ENCODE measurements around the gene HMCN2.
A peak's percentile ranks its signal among the peaks of the same experiment; 100 is the strongest.

DNA sequence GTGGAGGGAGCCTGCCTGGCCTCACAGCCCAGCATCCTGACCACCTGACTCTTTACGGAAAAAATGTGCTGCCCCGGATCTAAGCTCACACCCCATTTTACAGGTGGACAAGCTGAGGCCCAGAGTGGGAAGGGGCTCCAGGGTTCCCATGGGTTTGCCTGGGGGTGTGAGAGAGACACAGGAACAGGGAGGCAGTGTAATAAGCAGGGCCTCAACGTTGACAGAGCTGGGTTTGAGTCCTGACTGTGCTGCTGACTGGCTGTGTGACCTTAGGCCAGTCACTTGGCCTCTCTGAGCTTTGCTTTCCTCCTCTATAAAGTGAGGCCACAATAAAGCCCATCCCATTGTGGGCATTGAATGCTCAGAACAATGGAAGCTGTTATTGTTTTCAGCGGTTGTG lies 73.7 kb downstream of the HMCN2 start:
- TF ChIP-seq ESRRA (IDR thresholded peaks at IDR 0.05; ENCODE audit: borderline replicate concordance, low read length) (no peak), CTCF (IDR thresholded peaks at IDR 0.05) (no peak), POLR2A (IDR thresholded peaks at IDR 0.05; ENCODE audit: low read length) (no peak), BHLHE40 (IDR thresholded peaks at IDR 0.05; ENCODE audit: low read depth, low read length) (no peak), EP300 (IDR thresholded peaks at IDR 0.05) (no peak), JUN (IDR thresholded peaks at IDR 0.05) (no peak), KDM1A (IDR thresholded peaks at IDR 0.05; ENCODE audit: low read depth) (no peak), ZFP36 (IDR thresholded peaks at IDR 0.05; ENCODE audit: borderline replicate concordance, partially characterized antibody) (peak; percentile 72), MAX (IDR thresholded peaks at IDR 0.05) (no peak), CEBPB (IDR thresholded peaks at IDR 0.05) (no peak), NPAS2 (CRISPR knock-in tag; IDR thresholded peaks at IDR 0.05; ENCODE audit: borderline replicate concordance) (no peak), E2F6 (IDR thresholded peaks at IDR 0.05; ENCODE audit: borderline replicate concordance, low read depth) (no peak)
- TF ChIP-seq, protein P1, sequence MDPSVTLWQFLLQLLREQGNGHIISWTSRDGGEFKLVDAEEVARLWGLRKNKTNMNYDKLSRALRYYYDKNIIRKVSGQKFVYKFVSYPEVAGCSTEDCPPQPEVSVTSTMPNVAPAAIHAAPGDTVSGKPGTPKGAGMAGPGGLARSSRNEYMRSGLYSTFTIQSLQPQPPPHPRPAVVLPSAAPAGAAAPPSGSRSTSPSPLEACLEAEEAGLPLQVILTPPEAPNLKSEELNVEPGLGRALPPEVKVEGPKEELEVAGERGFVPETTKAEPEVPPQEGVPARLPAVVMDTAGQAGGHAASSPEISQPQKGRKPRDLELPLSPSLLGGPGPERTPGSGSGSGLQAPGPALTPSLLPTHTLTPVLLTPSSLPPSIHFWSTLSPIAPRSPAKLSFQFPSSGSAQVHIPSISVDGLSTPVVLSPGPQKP (IDR thresholded peaks at IDR 0.05; ENCODE audit: low read depth, low read length), result no peak
- TF ChIP-seq, protein P2, sequence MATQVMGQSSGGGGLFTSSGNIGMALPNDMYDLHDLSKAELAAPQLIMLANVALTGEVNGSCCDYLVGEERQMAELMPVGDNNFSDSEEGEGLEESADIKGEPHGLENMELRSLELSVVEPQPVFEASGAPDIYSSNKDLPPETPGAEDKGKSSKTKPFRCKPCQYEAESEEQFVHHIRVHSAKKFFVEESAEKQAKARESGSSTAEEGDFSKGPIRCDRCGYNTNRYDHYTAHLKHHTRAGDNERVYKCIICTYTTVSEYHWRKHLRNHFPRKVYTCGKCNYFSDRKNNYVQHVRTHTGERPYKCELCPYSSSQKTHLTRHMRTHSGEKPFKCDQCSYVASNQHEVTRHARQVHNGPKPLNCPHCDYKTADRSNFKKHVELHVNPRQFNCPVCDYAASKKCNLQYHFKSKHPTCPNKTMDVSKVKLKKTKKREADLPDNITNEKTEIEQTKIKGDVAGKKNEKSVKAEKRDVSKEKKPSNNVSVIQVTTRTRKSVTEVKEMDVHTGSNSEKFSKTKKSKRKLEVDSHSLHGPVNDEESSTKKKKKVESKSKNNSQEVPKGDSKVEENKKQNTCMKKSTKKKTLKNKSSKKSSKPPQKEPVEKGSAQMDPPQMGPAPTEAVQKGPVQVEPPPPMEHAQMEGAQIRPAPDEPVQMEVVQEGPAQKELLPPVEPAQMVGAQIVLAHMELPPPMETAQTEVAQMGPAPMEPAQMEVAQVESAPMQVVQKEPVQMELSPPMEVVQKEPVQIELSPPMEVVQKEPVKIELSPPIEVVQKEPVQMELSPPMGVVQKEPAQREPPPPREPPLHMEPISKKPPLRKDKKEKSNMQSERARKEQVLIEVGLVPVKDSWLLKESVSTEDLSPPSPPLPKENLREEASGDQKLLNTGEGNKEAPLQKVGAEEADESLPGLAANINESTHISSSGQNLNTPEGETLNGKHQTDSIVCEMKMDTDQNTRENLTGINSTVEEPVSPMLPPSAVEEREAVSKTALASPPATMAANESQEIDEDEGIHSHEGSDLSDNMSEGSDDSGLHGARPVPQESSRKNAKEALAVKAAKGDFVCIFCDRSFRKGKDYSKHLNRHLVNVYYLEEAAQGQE (IDR thresholded peaks at IDR 0.05), result no peak
